WI38 (cell line): ENCODE results near the gene C6orf120.

Experiments used
- H3K4me3 ChIP-seq: 2 replicates; pipeline ENCODE4 v1.5.1; 2011; ENCODE audit warnings: low read depth, mild to moderate bottlenecking, control low read depth, low read length
- CTCF ChIP-seq: IDR thresholded peaks from 2 replicates; pipeline ENCODE4 v1.5.1; 2012; ENCODE audit warnings: low read depth, mild to moderate bottlenecking, control low read depth, low read length

The C6orf120 gene

GRCh38 chr6:169678342-169678741 is 23.6 kb upstream of the C6orf120 start:
- H3K4me3 ChIP-seq, result no peak overlapping the region
- TF ChIP-seq CTCF, result no peak

- no peak for TF ChIP-seq CTCF
- H3K4me3 ChIP-seq, result no peak overlapping the region
These were observed 17.9 kb upstream of the C6orf120 start for GRCh38 chr6:169684056-169684455.

GRCh38 chr6:169685860-169686259 is 16.1 kb upstream of the C6orf120 start:
- TF ChIP-seq CTCF, result no peak
- H3K4me3 ChIP-seq, result no peak overlapping the region

GRCh38 chr6:169689287-169689686 is 12.6 kb upstream of the C6orf120 start:
- TF ChIP-seq CTCF, result no peak

GRCh38 chr6:169691260-169691659 is 10.7 kb upstream of the C6orf120 start:
- no peak for TF ChIP-seq CTCF
- H3K4me3 ChIP-seq, result no peak overlapping the region

More at GRCh38 chr6:169689287-169689686, 12.6 kb upstream of the C6orf120 start:
- H3K4me3 ChIP-seq, result no peak overlapping the region

- no peak for TF ChIP-seq CTCF
- H3K4me3 ChIP-seq, result no peak overlapping the region
These were observed 9.4 kb upstream of the C6orf120 start for GRCh38 chr6:169692516-169692915.

GRCh38 chr6:169695131-169695530 is 6.8 kb upstream of the C6orf120 start:
- H3K4me3 ChIP-seq, result no peak overlapping the region
- TF ChIP-seq CTCF, result no peak
